Thyroid gland (tissue), 4 donors: ENCODE results near the gene PLK5.

Source experiments
- CTCF ChIP-seq, 6 experiments: fragments of 200-600 bp in 3 of 6; fragments of 450-650 bp in 3 of 6; sonication (generic) in 3 of 6; IDR thresholded peaks; one replicate each; pipeline ENCODE4 v1.5.1; 2016 to 2019; ENCODE audit warnings: antibody characterized with exemption in 6 of 6, mild to moderate bottlenecking in 2 of 6, inconsistent platforms in 1 of 6, moderate library complexity in 1 of 6
- POLR2A ChIP-seq, 2 donors: fragments of 450-650 bp; IDR thresholded peaks; one replicate each; pipeline ENCODE4 v1.6.1; 2017; ENCODE audit warnings: antibody characterized with exemption in 2 of 2, mild to moderate bottlenecking in 2 of 2, moderate library complexity in 1 of 2

- no peak for TF ChIP-seq CTCF (IDR thresholded peaks at IDR 0.05)
- no peak for TF ChIP-seq POLR2A (IDR thresholded peaks at IDR 0.05)
Measured at GRCh38 chr19:1555487-1556389, 31.9 kb downstream of the PLK5 start.
